Astrocyte of the spinal cord (primary cell): Measurements from ENCODE around the gene TBC1D10B.
"Not testable (repeated sequence)": the region's sequence is repeated elsewhere in the genome, so short reads cannot be mapped to it uniquely, and the experiment has no call there.

Source experiments
- DNase-seq: peaks from one replicate; pipeline ENCODE4 v3.0.0; 2011; ENCODE audit warnings: low read depth, low spot score
- H3K4me3 ChIP-seq: 2 replicates; pipeline ENCODE4 v1.5.1; 2011; ENCODE audit warnings: low read depth, mild to moderate bottlenecking, low read length, moderate library complexity
- CTCF ChIP-seq: IDR thresholded peaks from 2 replicates; pipeline ENCODE4 v1.5.1; 2012; ENCODE audit warnings: low read depth, mild to moderate bottlenecking, low read length, inconsistent platforms
- in situ Hi-C: cut with HindIII; loops from 2 replicates; pipeline ENCODE4 v1.10.0; 2017; ENCODE audit warnings: low sequenced_read_pairs

TBC1D10B gene

GRCh38 chr16:30401768-30402425, 31.6 kb upstream of the TBC1D10B start:
- TF ChIP-seq CTCF = no peak
- DNase-seq = no peak
- in situ Hi-C loops = no loop called here

GRCh38 chr16:30399435-30400186, 29.3 kb upstream of the TBC1D10B start:
- DNase-seq = no peak
- no peak for TF ChIP-seq CTCF
- in situ Hi-C loops = no loop called here
- H3K4me3 ChIP-seq = peak overlapping the region; percentile 43

More at GRCh38 chr16:30401768-30402425, 31.6 kb upstream of the TBC1D10B start:
- H3K4me3 ChIP-seq = no peak overlapping the region

GRCh38 chr16:30398661-30399434, 28.6 kb upstream of the TBC1D10B start:
- TF ChIP-seq CTCF = no peak
- in situ Hi-C loops = no loop called here

GRCh38 chr16:30397776-30398660, 27.7 kb upstream of the TBC1D10B start:
- in situ Hi-C loops = no loop called here
- no peak overlapping the region for H3K4me3 ChIP-seq
- no peak for TF ChIP-seq CTCF

More at GRCh38 chr16:30398661-30399434, 28.6 kb upstream of the TBC1D10B start:
- no peak for DNase-seq
- H3K4me3 ChIP-seq = no peak overlapping the region

GRCh38 chr16:30397056-30397455, 26.8 kb upstream of the TBC1D10B start:
- no peak for TF ChIP-seq CTCF
- DNase-seq = no peak
- in situ Hi-C loops = no loop called here
- no peak overlapping the region for H3K4me3 ChIP-seq

More at GRCh38 chr16:30397776-30398660, 27.7 kb upstream of the TBC1D10B start:
- DNase-seq = no peak

- DNase-seq, H3K4me3 ChIP-seq, in situ Hi-C loops: not testable (repeated sequence)
These were observed 26.3 kb upstream of the TBC1D10B start for GRCh38 chr16:30396627-30397026.
